Measurements from ENCODE around the gene OXSM.

OXSM gene

DNA sequence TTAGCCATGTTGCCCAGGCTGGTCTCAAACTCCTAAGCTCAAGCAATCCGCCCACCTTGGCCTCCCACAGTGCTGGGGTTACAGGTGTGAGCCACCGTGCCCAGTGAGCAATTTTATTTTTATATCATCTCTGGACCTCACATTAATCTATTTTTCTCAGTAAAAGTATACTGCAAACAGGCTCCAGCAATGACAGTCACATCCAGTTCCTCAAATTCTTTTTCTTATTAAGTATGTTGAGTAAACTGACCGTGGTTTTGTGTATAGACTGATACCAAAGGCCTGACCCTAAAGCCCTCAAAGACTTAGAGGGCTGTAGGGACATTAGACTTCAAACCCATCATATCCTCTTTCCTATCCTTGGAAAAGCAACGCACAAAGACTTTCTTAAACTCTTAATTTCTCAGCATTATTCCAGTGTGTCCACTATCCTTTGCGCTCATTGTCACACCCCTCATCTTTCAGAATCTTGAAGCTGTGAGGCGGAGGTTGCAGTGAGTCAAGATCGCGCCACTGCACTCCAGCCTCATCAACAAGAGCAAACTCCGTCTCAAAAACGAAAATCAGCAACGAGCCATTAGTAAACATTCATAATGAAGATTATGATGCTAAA, 8.6 kb upstream of the OXSM start:
- Histone ChIP-seq H3K4me3 (ENCODE audit: low read depth in 1 of 5, low read length in 5 of 5) (no peak overlapping the region), H3K9me3 (ENCODE audit: control insufficient read depth in 5 of 5, low read length in 5 of 5) (no peaks in the 10 kb centered on the region), H3K27ac (ENCODE audit: low read depth, low read length) (no peak overlapping the region), H3K27me3 (ENCODE audit: control insufficient read depth in 5 of 5, insufficient read depth in 4 of 5, low read length in 5 of 5) (no peaks in the 10 kb centered on the region), H3K4me1 (ENCODE audit: control insufficient read depth in 5 of 5, insufficient read depth in 5 of 5, low read length in 5 of 5) (peaks cover 3 to 38% (median 18%) of the 10 kb centered on the region in 5 donors), H3K36me3 (ENCODE audit: control insufficient read depth in 5 of 5, insufficient read depth in 5 of 5, low read length in 5 of 5) (peaks cover 10 to 19% (median 16%) of the 10 kb centered on the region in 5 donors), H3K9ac (ENCODE audit: low read length in 5 of 5) (no peak overlapping the region)

DNA sequence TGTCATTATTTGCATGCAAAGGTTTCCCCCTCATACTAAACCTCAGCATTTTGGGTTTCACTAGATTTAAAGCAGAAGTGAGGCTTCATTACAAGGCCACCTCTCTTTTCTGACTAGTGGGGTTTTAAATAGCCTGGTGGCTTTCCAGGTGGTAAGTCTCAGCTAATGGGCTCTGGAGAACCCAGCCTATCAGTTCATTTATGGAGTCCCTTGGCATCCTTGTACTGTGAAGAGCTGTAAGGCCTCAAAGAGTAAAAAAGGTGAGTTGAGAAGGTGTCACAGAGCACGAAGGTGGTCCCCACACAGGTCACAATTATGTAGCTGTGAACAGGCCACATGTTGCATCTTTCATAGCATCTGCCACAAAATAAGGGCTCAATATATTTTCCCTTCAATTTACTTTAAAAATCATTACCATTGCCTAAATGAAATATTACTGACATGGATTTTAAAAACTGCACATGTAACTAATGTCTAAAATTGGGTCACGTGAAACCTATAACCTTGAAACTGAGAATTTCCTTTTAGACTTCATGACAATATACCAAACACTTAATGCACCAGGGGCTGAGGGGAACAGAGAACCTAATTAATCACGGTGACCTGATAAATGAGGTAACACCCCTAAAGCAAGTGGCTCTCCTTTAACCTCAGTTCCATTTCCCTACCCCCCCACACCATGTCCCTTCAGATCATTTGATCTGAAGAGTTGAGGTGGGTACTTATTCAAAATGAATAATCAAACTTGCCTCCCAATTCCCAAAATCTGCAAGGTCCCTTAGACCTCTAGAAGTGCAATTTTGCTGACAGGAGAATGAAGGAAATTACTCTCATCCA, 7.9 kb upstream of the OXSM start:
- peaks cover 3 to 38% (median 18%) of the 10 kb centered on the region in 5 donors for H3K4me1 ChIP-seq (ENCODE audit: control insufficient read depth in 5 of 5, insufficient read depth in 5 of 5, low read length in 5 of 5)
- no peaks in the 10 kb centered on the region for H3K9me3 ChIP-seq (ENCODE audit: control insufficient read depth in 5 of 5, low read length in 5 of 5)
- peaks cover 6 to 14% (median 9%) of the 10 kb centered on the region in 5 donors for H3K36me3 ChIP-seq (ENCODE audit: control insufficient read depth in 5 of 5, insufficient read depth in 5 of 5, low read length in 5 of 5)
- peak overlapping the region; percentile 56 to 84 (median 78) for H3K9ac ChIP-seq (ENCODE audit: low read length in 5 of 5)
- H3K27ac ChIP-seq (ENCODE audit: low read depth, low read length) = peak overlapping the region; percentile 67
- peak overlapping the region; percentile 79 to 91 (median 88) for H3K4me3 ChIP-seq (ENCODE audit: low read depth in 1 of 5, low read length in 5 of 5)
- H3K27me3 ChIP-seq (ENCODE audit: control insufficient read depth in 5 of 5, insufficient read depth in 4 of 5, low read length in 5 of 5) = no peaks in the 10 kb centered on the region

DNA sequence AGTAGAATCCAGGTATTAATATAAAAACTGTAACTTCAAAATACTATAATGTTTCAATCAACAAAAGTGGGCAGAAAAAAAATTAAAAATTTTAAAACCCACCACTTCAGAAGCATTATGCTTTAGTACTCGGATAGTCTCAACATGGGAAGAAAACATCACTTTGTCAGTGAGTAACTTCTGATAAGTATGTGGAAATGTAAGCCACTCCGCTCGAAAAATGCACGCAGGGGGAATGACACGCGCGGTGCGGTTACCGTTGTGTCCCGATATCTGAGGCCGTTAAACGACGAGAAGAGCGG, 7.3 kb upstream of the OXSM start:
- peaks cover 3 to 38% (median 18%) of the 10 kb centered on the region in 5 donors for H3K4me1 ChIP-seq (ENCODE audit: control insufficient read depth in 5 of 5, insufficient read depth in 5 of 5, low read length in 5 of 5)
- peaks cover 2 to 10% (median 4%) of the 10 kb centered on the region in 5 donors for H3K36me3 ChIP-seq (ENCODE audit: control insufficient read depth in 5 of 5, insufficient read depth in 5 of 5, low read length in 5 of 5)
- no peaks in the 10 kb centered on the region for H3K27me3 ChIP-seq (ENCODE audit: control insufficient read depth in 5 of 5, insufficient read depth in 4 of 5, low read length in 5 of 5)
- peak overlapping the region; percentile 66 to 84 (median 78) for H3K9ac ChIP-seq (ENCODE audit: low read length in 5 of 5)
- H3K4me3 ChIP-seq (ENCODE audit: low read depth in 1 of 5, low read length in 5 of 5) = peak overlapping the region; percentile 79 to 91 (median 88)
- peak overlapping the region; percentile 67 for H3K27ac ChIP-seq (ENCODE audit: low read depth, low read length)
- no peaks in the 10 kb centered on the region for H3K9me3 ChIP-seq (ENCODE audit: control insufficient read depth in 5 of 5, low read length in 5 of 5)

DNA sequence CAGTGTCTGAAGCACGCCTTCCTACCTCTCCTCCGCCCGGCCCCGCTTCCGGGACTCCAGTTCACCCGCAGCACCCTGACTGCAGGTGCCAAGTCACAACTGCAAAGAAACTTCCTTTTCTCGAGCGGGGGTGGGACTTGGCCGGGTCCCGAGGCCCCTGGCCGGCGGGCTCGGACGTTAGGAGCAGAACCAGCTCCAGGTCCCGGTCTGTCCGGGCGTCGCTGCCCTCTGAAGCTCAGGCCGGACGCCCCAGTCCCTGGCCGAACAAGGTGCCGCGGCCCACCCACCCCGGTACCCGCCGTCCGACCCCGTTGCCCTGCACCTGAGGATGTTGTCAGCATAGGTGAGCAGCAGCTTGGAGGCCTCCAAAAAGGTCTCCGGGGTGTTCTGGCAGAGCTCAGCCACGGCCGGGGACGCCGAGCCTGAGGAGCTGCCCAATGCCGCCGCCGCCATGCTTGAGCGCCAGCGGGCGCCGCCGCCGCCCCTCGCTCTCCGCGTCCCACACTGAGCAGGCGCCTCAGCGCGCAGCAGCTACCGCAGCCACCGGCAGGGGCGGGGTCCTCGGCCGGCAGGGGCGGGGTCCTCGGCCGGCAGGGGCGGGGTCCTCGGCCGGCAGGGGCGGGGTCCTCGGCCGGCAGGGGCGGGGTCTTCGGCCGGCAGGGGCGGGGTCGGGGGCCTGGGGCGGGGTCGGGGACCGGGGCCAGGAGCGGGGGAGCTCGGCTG, 6.8 kb upstream of the OXSM start, which contains the start of gene NGLY1:
NGLY1 (minus strand) TSS at position 506 of the 723 bp plus-strand sequence; CDS start at position 453, 53 bp downstream.
- Histone ChIP-seq H3K36me3 (ENCODE audit: control insufficient read depth in 5 of 5, insufficient read depth in 5 of 5, low read length in 5 of 5) (peaks cover 0 to 5% (median under 1%) of the 10 kb centered on the region in 5 donors), H3K9ac (ENCODE audit: low read length in 5 of 5) (peak within 1 kb of the TSS; percentile 66 to 87 (median 78)), H3K9me3 (ENCODE audit: control insufficient read depth in 5 of 5, low read length in 5 of 5) (no peaks in the 10 kb centered on the region), H3K27me3 (ENCODE audit: control insufficient read depth in 5 of 5, insufficient read depth in 4 of 5, low read length in 5 of 5) (no peaks in the 10 kb centered on the region), H3K27ac (ENCODE audit: low read depth, low read length) (peak within 1 kb of the TSS; percentile 70), H3K4me3 (ENCODE audit: low read depth in 1 of 5, low read length in 5 of 5) (peak within 1 kb of the TSS; percentile 79 to 91 (median 88)), H3K4me1 (ENCODE audit: control insufficient read depth in 5 of 5, insufficient read depth in 5 of 5, low read length in 5 of 5) (peaks cover 3 to 38% (median 18%) of the 10 kb centered on the region in 5 donors)

DNA sequence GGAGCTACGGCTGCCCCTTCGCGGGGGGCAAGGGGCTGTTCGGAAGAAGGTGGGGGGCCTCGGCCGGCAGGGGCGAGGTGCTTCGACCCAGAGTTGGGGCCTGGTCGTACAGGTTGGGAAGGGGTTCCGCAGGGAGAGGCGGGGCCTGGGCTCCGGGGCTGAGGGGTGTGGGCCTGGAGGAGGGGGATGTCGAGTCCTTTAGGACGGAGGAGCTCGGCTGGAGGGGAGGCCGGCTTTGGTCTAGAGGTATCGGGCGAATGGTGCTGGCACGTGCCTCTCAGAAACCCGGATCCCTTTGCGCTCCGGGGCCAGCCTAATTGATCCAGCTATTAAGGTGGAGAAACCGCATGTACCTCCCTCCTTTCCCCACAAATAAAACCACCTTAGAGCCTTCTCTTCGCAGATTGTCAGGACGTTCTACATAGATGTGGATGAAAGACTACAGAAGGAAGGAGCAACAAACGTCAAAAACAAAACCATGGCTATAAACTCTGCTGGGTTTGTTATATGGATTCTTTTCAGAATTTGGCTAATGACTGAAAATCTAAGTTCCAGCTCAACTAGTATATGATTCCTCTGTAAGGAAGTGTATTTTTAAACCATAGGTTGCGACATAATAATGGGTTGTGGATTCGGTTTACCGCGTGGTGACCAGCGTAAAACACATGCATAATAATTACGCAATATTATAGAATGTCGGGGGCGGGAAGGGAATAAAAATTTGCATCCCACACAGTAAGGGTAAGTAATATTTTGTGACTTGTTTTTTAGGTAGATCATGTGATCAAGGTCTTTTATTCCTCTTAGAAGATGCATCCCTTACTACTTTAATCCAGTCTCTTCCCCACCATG, 6.0 kb upstream of the OXSM start:
- H3K4me1 ChIP-seq (ENCODE audit: control insufficient read depth in 5 of 5, insufficient read depth in 5 of 5, low read length in 5 of 5) = peaks cover 4 to 39% (median 19%) of the 10 kb centered on the region in 5 donors
- H3K27me3 ChIP-seq (ENCODE audit: control insufficient read depth in 5 of 5, insufficient read depth in 4 of 5, low read length in 5 of 5) = no peaks in the 10 kb centered on the region
- peak overlapping the region in 4 of 5 donors; percentile 74 to 87 (median 78) for H3K9ac ChIP-seq (ENCODE audit: low read length in 5 of 5)
- H3K27ac ChIP-seq (ENCODE audit: low read depth, low read length) = peak overlapping the region; percentile 70
- no peaks in the 10 kb centered on the region for H3K36me3 ChIP-seq (ENCODE audit: control insufficient read depth in 5 of 5, insufficient read depth in 5 of 5, low read length in 5 of 5)
- peak overlapping the region; percentile 75 to 82 (median 80) for H3K4me3 ChIP-seq (ENCODE audit: low read depth in 1 of 5, low read length in 5 of 5)
- no peaks in the 10 kb centered on the region for H3K9me3 ChIP-seq (ENCODE audit: control insufficient read depth in 5 of 5, low read length in 5 of 5)

DNA sequence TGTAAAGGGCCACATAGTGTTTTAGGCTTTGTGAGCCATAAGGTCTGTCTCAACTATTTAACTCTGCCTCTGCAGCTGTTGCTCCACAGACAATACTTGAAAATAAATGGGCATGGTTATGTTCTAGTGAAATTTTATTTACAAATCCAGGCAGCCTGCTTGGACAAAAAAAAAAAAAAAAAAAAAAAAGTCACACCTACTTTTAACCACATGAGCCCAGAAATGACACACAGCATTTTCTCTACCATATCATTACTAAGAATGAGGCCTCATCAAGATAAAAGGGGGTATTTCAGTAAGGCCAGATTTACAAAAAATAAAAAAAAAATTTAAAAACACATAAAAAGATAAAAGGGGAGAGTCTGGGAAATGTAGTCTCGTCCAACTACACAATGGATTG, 4.9 kb upstream of the OXSM start:
- peaks cover 0 to 3% (median 0%) of the 10 kb centered on the region in 5 donors for H3K27me3 ChIP-seq (ENCODE audit: control insufficient read depth in 5 of 5, insufficient read depth in 4 of 5, low read length in 5 of 5)
- no peak overlapping the region for H3K27ac ChIP-seq (ENCODE audit: low read depth, low read length)
- H3K4me3 ChIP-seq (ENCODE audit: low read depth in 1 of 5, low read length in 5 of 5) = no peak overlapping the region
- H3K4me1 ChIP-seq (ENCODE audit: control insufficient read depth in 5 of 5, insufficient read depth in 5 of 5, low read length in 5 of 5) = peaks cover 9 to 43% (median 25%) of the 10 kb centered on the region in 5 donors
- peaks cover 0 to 2% (median 0%) of the 10 kb centered on the region in 5 donors for H3K36me3 ChIP-seq (ENCODE audit: control insufficient read depth in 5 of 5, insufficient read depth in 5 of 5, low read length in 5 of 5)
- H3K9ac ChIP-seq (ENCODE audit: low read length in 5 of 5) = no peak overlapping the region
- H3K9me3 ChIP-seq (ENCODE audit: control insufficient read depth in 5 of 5, low read length in 5 of 5) = no peaks in the 10 kb centered on the region

DNA sequence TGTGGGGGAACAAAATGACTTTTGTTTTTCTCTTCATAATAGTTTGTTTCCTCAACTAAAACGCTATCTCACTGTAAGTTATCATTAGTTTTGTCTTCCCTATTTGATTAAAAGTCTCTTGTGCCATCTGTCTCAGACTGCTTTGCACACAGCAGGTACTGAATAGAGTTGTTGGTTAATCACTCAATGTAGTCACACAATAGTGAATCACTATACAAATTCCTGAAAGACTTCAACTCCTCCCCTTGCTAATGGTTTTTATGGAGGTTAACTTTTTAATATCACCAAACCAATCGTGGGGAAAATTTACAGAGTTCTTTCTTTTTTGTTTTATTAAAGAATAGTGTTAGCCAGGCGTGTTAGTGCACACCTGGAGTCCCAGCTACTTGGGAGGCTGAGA, 4.1 kb upstream of the OXSM start:
- Histone ChIP-seq H3K27me3 (ENCODE audit: control insufficient read depth in 5 of 5, insufficient read depth in 4 of 5, low read length in 5 of 5) (peaks cover 0 to 3% (median 0%) of the 10 kb centered on the region in 5 donors), H3K27ac (ENCODE audit: low read depth, low read length) (no peak overlapping the region), H3K4me1 (ENCODE audit: control insufficient read depth in 5 of 5, insufficient read depth in 5 of 5, low read length in 5 of 5) (peaks cover 9 to 39% (median 31%) of the 10 kb centered on the region in 5 donors), H3K9ac (ENCODE audit: low read length in 5 of 5) (no peak overlapping the region), H3K36me3 (ENCODE audit: control insufficient read depth in 5 of 5, insufficient read depth in 5 of 5, low read length in 5 of 5) (peaks cover 0 to 2% (median 0%) of the 10 kb centered on the region in 5 donors), H3K9me3 (ENCODE audit: control insufficient read depth in 5 of 5, low read length in 5 of 5) (no peaks in the 10 kb centered on the region), H3K4me3 (ENCODE audit: low read depth in 1 of 5, low read length in 5 of 5) (no peak overlapping the region)

DNA sequence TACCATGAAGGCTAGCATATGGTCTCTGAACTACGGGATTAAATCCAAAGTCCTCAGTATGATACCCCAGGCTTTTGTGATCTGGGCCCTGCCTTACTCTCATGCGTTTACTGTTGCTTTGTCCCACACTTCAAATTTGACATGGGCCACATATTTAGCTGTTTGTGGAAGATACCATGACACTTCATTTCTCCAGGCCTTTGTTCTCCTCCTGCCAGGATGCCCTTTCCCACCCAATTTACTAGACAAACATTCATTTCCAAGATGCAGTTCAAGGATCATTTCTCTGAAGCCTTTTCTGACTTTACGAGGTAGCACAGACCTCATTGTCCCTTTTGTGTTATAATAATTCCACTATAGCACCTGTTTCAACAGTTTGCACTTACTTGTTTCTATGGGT, 2.2 kb upstream of the OXSM start:
- H3K4me3 ChIP-seq (ENCODE audit: low read depth in 1 of 5, low read length in 5 of 5) = no peak overlapping the region
- peaks cover 0 to 2% (median 0%) of the 10 kb centered on the region in 5 donors for H3K36me3 ChIP-seq (ENCODE audit: control insufficient read depth in 5 of 5, insufficient read depth in 5 of 5, low read length in 5 of 5)
- peaks cover 7 to 29% (median 20%) of the 10 kb centered on the region in 5 donors for H3K4me1 ChIP-seq (ENCODE audit: control insufficient read depth in 5 of 5, insufficient read depth in 5 of 5, low read length in 5 of 5)
- no peaks in the 10 kb centered on the region for H3K9me3 ChIP-seq (ENCODE audit: control insufficient read depth in 5 of 5, low read length in 5 of 5)
- no peak overlapping the region for H3K9ac ChIP-seq (ENCODE audit: low read length in 5 of 5)
- H3K27ac ChIP-seq (ENCODE audit: low read depth, low read length) = no peak overlapping the region
- peaks cover 0 to 3% (median 0%) of the 10 kb centered on the region in 5 donors for H3K27me3 ChIP-seq (ENCODE audit: control insufficient read depth in 5 of 5, insufficient read depth in 4 of 5, low read length in 5 of 5)

DNA sequence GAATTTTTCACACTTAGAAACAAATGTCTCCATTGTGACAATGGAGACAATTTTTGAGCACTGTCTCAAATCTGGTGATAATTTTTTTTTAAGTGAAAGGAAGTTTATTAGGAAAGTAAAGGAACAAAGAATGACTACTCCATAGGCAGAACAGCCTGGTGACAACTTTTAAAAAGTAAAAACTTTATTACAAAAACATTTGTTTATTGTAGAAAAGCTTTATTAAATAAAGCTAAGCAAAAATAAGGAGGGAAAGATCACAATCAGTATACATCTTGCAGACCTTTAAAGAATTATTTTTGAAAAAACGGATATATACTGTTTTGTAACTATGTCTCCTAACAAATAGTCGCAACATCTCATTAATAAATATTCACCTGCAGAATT, 688 bp upstream of the OXSM start:
- Histone ChIP-seq H3K4me3 (ENCODE audit: low read depth in 1 of 5, low read length in 5 of 5) (peak overlapping the region; percentile 74 to 97 (median 82)), H3K9ac (ENCODE audit: low read length in 5 of 5) (peak overlapping the region; percentile 72 to 96 (median 84)), H3K27ac (ENCODE audit: low read depth, low read length) (peak overlapping the region; percentile 94), H3K4me1 (ENCODE audit: control insufficient read depth in 5 of 5, insufficient read depth in 5 of 5, low read length in 5 of 5) (peaks cover 7 to 22% (median 13%) of the 10 kb centered on the region in 5 donors), H3K36me3 (ENCODE audit: control insufficient read depth in 5 of 5, insufficient read depth in 5 of 5, low read length in 5 of 5) (peaks cover 0 to 7% (median 3%) of the 10 kb centered on the region in 5 donors), H3K9me3 (ENCODE audit: control insufficient read depth in 5 of 5, low read length in 5 of 5) (no peaks in the 10 kb centered on the region), H3K27me3 (ENCODE audit: control insufficient read depth in 5 of 5, insufficient read depth in 4 of 5, low read length in 5 of 5) (peaks cover 0 to 3% (median 0%) of the 10 kb centered on the region in 5 donors)
